H1 (cell line): ENCODE measurements around the gene GPX5. TPM values are rescaled to one million over a fixed set of nuclear protein-coding genes. Genes with fewer than 3 reads are reported as not detected.

ENCODE experiments used
- CTCF ChIA-PET: fragments of 300-600 bp; sonication (Branson Sonifier 250); formaldehyde crosslinking; loops from one replicate; lab custom pipeline; 2021; ENCODE audit not compliant: partially characterized antibody; lab: Charles Lee
- POLR2A ChIA-PET: fragments of 300-600 bp; sonication (Branson Sonifier 250); formaldehyde crosslinking; loops from one replicate; lab custom pipeline; 2021; ENCODE audit warnings: inconsistent platforms; ENCODE audit not compliant: partially characterized antibody; lab: Charles Lee
- DNase-seq, 2 experiments: peaks; one replicate each; pipeline versions ENCODE4 v3.0.0 to v3.0.0-alpha.2; 2010 to 2022; ENCODE audit warnings: low spot score in 2 of 2, low read depth in 1 of 2, mixed read lengths in 1 of 2
- FAIRE-seq: peaks from 2 replicates; lab custom pipeline; 2011; peaks lifted over from hg19 to GRCh38; lab: Jason Lieb, UNC
- H2AFZ ChIP-seq: 2 replicates; pipeline ENCODE4 v1.8.1; 2012; ENCODE audit warnings: low read length, inconsistent platforms
- H2AK5ac ChIP-seq: 2 replicates; pipeline ENCODE4 v1.6.1; 2013; ENCODE audit warnings: low read depth, low read length
- H2BK120ac ChIP-seq: replicated peaks from 2 replicates; pipeline ENCODE3; 2013; ENCODE audit warnings: low read depth, low read length, inconsistent platforms
- H2BK12ac ChIP-seq: 2 replicates; pipeline ENCODE4 v1.6.1; 2013; ENCODE audit warnings: low read depth, low read length
- H2BK15ac ChIP-seq: 2 replicates; pipeline ENCODE4 v1.6.1; 2013; ENCODE audit warnings: low read length
- H2BK20ac ChIP-seq: 2 replicates; pipeline ENCODE4 v1.6.1; 2013; ENCODE audit warnings: low read length
- H2BK5ac ChIP-seq: 2 replicates; pipeline ENCODE4 v1.6.1; 2013; ENCODE audit warnings: low read depth, low read length
- H3K14ac ChIP-seq: 2 replicates; pipeline ENCODE4 v1.6.1; 2013; ENCODE audit warnings: inconsistent platforms; ENCODE audit not compliant: insufficient read length
- H3K18ac ChIP-seq: 2 replicates; pipeline ENCODE4 v1.6.1; 2013; ENCODE audit warnings: low read length; ENCODE audit errors: extremely low read depth
- H3K23ac ChIP-seq: 2 replicates; pipeline ENCODE4 v1.6.1; 2013; ENCODE audit warnings: inconsistent platforms; ENCODE audit not compliant: insufficient read length
- H3K23me2 ChIP-seq: 2 replicates; pipeline ENCODE4 v1.6.1; 2013; ENCODE audit warnings: low read depth, low read length
- H3K27ac ChIP-seq: 2 replicates; pipeline ENCODE4 v1.6.1; 2011; ENCODE audit warnings: low read depth, low read length, inconsistent platforms
- H3K27me3 ChIP-seq, 4 experiments: replicated peaks in 1 of 4; 1 replicate in 1 of 4; 2 replicates in 3 of 4; pipeline versions ENCODE4 v1.6.1 to v1.8.1; 2011 to 2013; ENCODE audit warnings: low read length in 3 of 4, mild to moderate bottlenecking in 3 of 4, inconsistent platforms in 2 of 4, mixed read lengths in 2 of 4, moderate library complexity in 1 of 4; ENCODE audit not compliant: control insufficient read depth in 3 of 4, insufficient read depth in 3 of 4; ENCODE audit errors: extremely low read depth in 1 of 4
- H3K36me3 ChIP-seq, 4 experiments: 2 replicates each; pipeline versions ENCODE4 v1.6.1 to v1.8.1; 2011 to 2013; ENCODE audit warnings: mild to moderate bottlenecking in 4 of 4, low read length in 3 of 4, moderate library complexity in 2 of 4, control low read depth in 1 of 4, inconsistent platforms in 1 of 4; ENCODE audit not compliant: insufficient read depth in 4 of 4, control insufficient read depth in 2 of 4
- H3K4ac ChIP-seq: replicated peaks from 2 replicates; pipeline ENCODE3; 2013; ENCODE audit warnings: low read length, low read depth, mixed read lengths, inconsistent platforms; ENCODE audit not compliant: insufficient read length
- H3K4me1 ChIP-seq, 4 experiments: replicated peaks in 1 of 4; 1 replicate in 1 of 4; 2 replicates in 3 of 4; pipeline versions ENCODE4 v1.6.1 to v1.8.1; 2011 to 2013; ENCODE audit warnings: low read length in 3 of 4, inconsistent platforms in 2 of 4, mixed read lengths in 1 of 4; ENCODE audit not compliant: insufficient read depth in 4 of 4, control insufficient read depth in 3 of 4
- H3K4me2 ChIP-seq, 2 experiments: 2 replicates each; pipeline versions ENCODE4 v1.6.1 to v1.8.1; 2011 to 2013; ENCODE audit warnings: low read depth in 2 of 2, low read length in 2 of 2, control low read depth in 1 of 2, inconsistent platforms in 1 of 2, mild to moderate bottlenecking in 1 of 2; ENCODE audit not compliant: insufficient read depth in 1 of 2
- H3K4me3 ChIP-seq, 4 experiments: fragments of 200-600, 300-600 bp in 1 of 4; sonication (generic), shearing (Covaris generic), sonication (Bioruptor Twin) in 1 of 4; 2 replicates each; pipeline versions ENCODE4 v1.5.1 to v1.8.1; 2011 to 2016; ENCODE audit warnings: low read length in 4 of 4, low read depth in 3 of 4, control low read depth in 2 of 4, inconsistent platforms in 2 of 4, mild to moderate bottlenecking in 2 of 4, mixed read lengths in 1 of 4, moderate library complexity in 1 of 4; ENCODE audit not compliant: insufficient read depth in 2 of 4; ENCODE audit errors: extremely low read depth in 1 of 4
- H3K56ac ChIP-seq: replicated peaks from 2 replicates; pipeline ENCODE3; 2013; ENCODE audit warnings: low read depth, mild to moderate bottlenecking, mixed read lengths, low read length, inconsistent platforms; ENCODE audit not compliant: insufficient read length
- H3K79me1 ChIP-seq: 2 replicates; pipeline ENCODE4 v1.6.1; 2013; ENCODE audit warnings: low read depth, low read length, control low read depth
- H3K79me2 ChIP-seq, 2 experiments: 2 replicates each; pipeline versions ENCODE4 v1.6.1 to v1.8.1; 2012 to 2013; ENCODE audit warnings: low read length in 2 of 2, mild to moderate bottlenecking in 2 of 2, inconsistent platforms in 1 of 2; ENCODE audit not compliant: insufficient read depth in 2 of 2, control insufficient read depth in 1 of 2
- H3K9ac ChIP-seq, 4 experiments: replicated peaks in 1 of 4; 1 replicate in 1 of 4; 2 replicates in 3 of 4; pipeline versions ENCODE4 v1.6.1 to v1.8.1; 2011 to 2013; ENCODE audit warnings: low read depth in 3 of 4, low read length in 3 of 4, control low read depth in 2 of 4, mild to moderate bottlenecking in 2 of 4, moderate library complexity in 2 of 4, inconsistent platforms in 1 of 4; ENCODE audit errors: extremely low read depth in 1 of 4
- H3K9me3 ChIP-seq, 2 experiments: 2 replicates each; pipeline versions ENCODE4 v1.6.1 to v1.8.1; 2012 to 2013; ENCODE audit warnings: mild to moderate bottlenecking in 2 of 2, moderate library complexity in 2 of 2, control low read depth in 1 of 2, inconsistent platforms in 1 of 2, low read depth in 1 of 2, low read length in 1 of 2, mixed read lengths in 1 of 2; ENCODE audit not compliant: insufficient read depth in 2 of 2
- H4K20me1 ChIP-seq, 2 experiments: replicated peaks in 1 of 2; 2 replicates each; pipeline versions ENCODE3 to v1.8.1; 2011 to 2013; ENCODE audit warnings: inconsistent platforms in 2 of 2, low read length in 2 of 2, mild to moderate bottlenecking in 1 of 2; ENCODE audit not compliant: insufficient read depth in 2 of 2, control insufficient read depth in 1 of 2
- H4K5ac ChIP-seq: 2 replicates; pipeline ENCODE4 v1.6.1; 2013; ENCODE audit warnings: low read length, low read depth, mixed read lengths, inconsistent platforms; ENCODE audit not compliant: insufficient read length
- H4K8ac ChIP-seq: 2 replicates; pipeline ENCODE4 v1.8.0; 2013; ENCODE audit warnings: mild to moderate bottlenecking, moderate library complexity, low read length, inconsistent platforms; ENCODE audit not compliant: insufficient read depth; ENCODE audit errors: extremely low read depth
- H4K91ac ChIP-seq: replicated peaks from 2 replicates; pipeline ENCODE3; 2013; ENCODE audit warnings: low read length, mixed read lengths, inconsistent platforms; ENCODE audit not compliant: insufficient read length
- CBX8 ChIP-seq: fragments of 300-800, 300-1000 bp; sonication (generic); IDR thresholded peaks from 2 replicates; pipeline ENCODE4 v1.7.1; 2016; ENCODE audit warnings: low read depth, low read length, borderline replicate concordance
- CHD2 ChIP-seq: IDR thresholded peaks from 2 replicates; pipeline ENCODE4 v1.6.1; 2012; ENCODE audit warnings: low read length, improper control_type of control experiment
- CTBP2 ChIP-seq: IDR thresholded peaks from 2 replicates; pipeline ENCODE4 v1.7.0; 2011; ENCODE audit warnings: borderline replicate concordance, mild to moderate bottlenecking, moderate library complexity, mixed read lengths, low read length; ENCODE audit not compliant: insufficient read depth, insufficient read length
- JUN ChIP-seq: IDR thresholded peaks from 2 replicates; pipeline ENCODE4 v1.6.1; 2011; ENCODE audit warnings: low read depth, mild to moderate bottlenecking, improper control_type of control experiment, low read length
- SRF ChIP-seq: IDR thresholded peaks from 2 replicates; pipeline ENCODE4 v1.6.1; 2011; ENCODE audit warnings: mild to moderate bottlenecking, low read depth, low read length, moderate library complexity
- WGBS, 2 experiments: shearing (Covaris generic) in 1 of 2; methylation state at CpG; one replicate each; pipeline versions ENCODE4 v1.1.6 to v1.1.7; 2013 to 2015; ENCODE audit warnings: low lambda C conversion rate in 2 of 2, mixed read lengths in 2 of 2, inconsistent platforms in 1 of 2, low coverage in 1 of 2, missing lambda C conversion rate in 1 of 2; ENCODE audit not compliant: insufficient replicate concordance in 2 of 2, insufficient coverage in 1 of 2, insufficient read length in 1 of 2; ENCODE audit errors: extremely low coverage in 1 of 2, missing lambda C conversion rate in 1 of 2; 5-methylcytosine and 5-hydroxymethylcytosine counted together
- polyA plus RNA-seq, 7 experiments: library from polyadenylated mRNA; depleted of rRNA in 3 of 7; stranded (reverse) in 5 of 7; unstranded in 2 of 7; fragments of >200 nt in 5 of 7; fragments of 200-250 nt in 2 of 7; gene quantifications; 1 replicate in 5 of 7; 2 replicates in 1 of 7; 4 replicates in 1 of 7; pipeline versions ENCODE4 v1.2.1 to v1.2.3, GENCODE V29; 2011 to 2013; ENCODE audit warnings: missing spikeins in 2 of 7, mixed read lengths in 2 of 7
- total RNA-seq: library from RNA; stranded (reverse); fragmentation: NEBNext Ultra II Directional; extraction: Animal tissue kit (Norgen Biotek cat#: 25700); gene quantifications from 2 replicates; pipeline ENCODE4 v1.2.1, GENCODE V29; 2021

GPX5 gene
- total and polyA plus RNA-seq, 2 of the 8 experiments (the other 6 are each of a cell fraction or from before 2014, with no cell fraction given) = 0.08 TPM; not detected in 1

DNA sequence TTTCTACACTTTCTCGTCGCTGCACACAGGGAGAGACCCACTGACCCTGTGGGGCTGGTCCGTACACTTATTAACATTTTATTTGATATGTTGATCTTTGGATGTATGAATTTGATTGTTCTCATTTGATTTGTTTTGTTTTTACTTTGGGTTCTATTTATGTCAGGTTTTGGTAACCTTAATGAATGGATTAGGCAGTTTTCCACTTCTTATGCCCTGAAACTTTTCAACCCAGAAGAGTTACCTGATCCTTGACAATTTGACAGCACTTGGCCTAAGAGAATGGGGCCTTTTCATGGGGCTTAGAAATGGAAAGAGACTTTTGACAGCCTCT lies 33.7 kb upstream of the GPX5 start:
- Histone ChIP-seq H2BK12ac (no peak overlapping the region), H3K4me1 (peaks cover 0 to 6% (median 2%) of the 10 kb centered on the region in 4 experiments; a peak in 2 of 7 replicates), H4K8ac (peak overlapping the region; percentile 80; the same call in 1 of the 2 replicates), H3K9me3 (no peaks in the 10 kb centered on the region), H3K36me3 (no peaks in the 10 kb centered on the region), H3K27ac (no peak overlapping the region), H4K20me1 (no peaks in the 10 kb centered on the region), H4K91ac (no peak overlapping the region), H3K4ac (no peak overlapping the region), H3K79me2 (no peaks in the 10 kb centered on the region), H2BK5ac (no peak overlapping the region), H2AFZ (no peak overlapping the region), H3K18ac (no peak overlapping the region), H2AK5ac (no peak overlapping the region), H3K9ac (no peak overlapping the region), H3K23ac (no peak overlapping the region), H3K23me2 (peaks cover 7% of the 10 kb centered on the region), H3K27me3 (peaks cover 0 to 2% (median 0%) of the 10 kb centered on the region in 4 experiments; a peak in 2 of 7 replicates), H3K4me3 (peak overlapping the region in 3 of 4 experiments; percentile 23 to 47 (median 30); a peak in 4 of 8 replicates), H3K56ac (no peak overlapping the region), H3K4me2 (peak overlapping the region; percentile 63 to 74; a peak in 3 of 4 replicates), H3K14ac (no peak overlapping the region), H3K79me1 (no peaks in the 10 kb centered on the region), H2BK15ac (no peak overlapping the region), H2BK20ac (no peak overlapping the region), H4K5ac (no peak overlapping the region), H2BK120ac (no peak overlapping the region)
- TF ChIP-seq SRF (no peak), CTBP2 (no peak), CBX8 (no peak), CHD2 (no peak), JUN (no peak)
- ChIA-PET POLR2A (no interaction called here), CTCF (no interaction called here)
- DNase-seq (no peak), FAIRE-seq (no peak)
- 36% methylated on average over 3 of the region's 3 CpGs; no CpG with 5 or more reads in 1 of the 2 experiments for WGBS, 2 experiments
